IPS-NIHi7 (cell line): ENCODE measurements around the gene TRRAP.
A peak's percentile ranks its signal among the peaks of the same experiment; 100 is the strongest.
"Not testable (repeated sequence)": the region's sequence is repeated elsewhere in the genome, so short reads cannot be mapped to it uniquely, and the experiment has no call there.

Source experiments
- DNase-seq: peaks from one replicate; pipeline ENCODE4 v3.0.0; 2012; ENCODE audit warnings: mixed read lengths; ENCODE audit errors: extremely low spot score

TRRAP gene

GRCh38 chr7:98878365-98879197 is at the start of gene TRRAP:
Gene TRRAP (plus strand): TSS chr7:98878532. CDS start chr7:98881151, 2,619 bp downstream.
- DNase-seq, result peak; percentile 94

GRCh38 chr7:98830972-98831548 is 47.3 kb upstream of the TRRAP start:
- no peak for DNase-seq

- peak; percentile 58 for DNase-seq
Measured at GRCh38 chr7:98831641-98832221, 46.6 kb upstream of the TRRAP start.

GRCh38 chr7:98833022-98833421 is 45.3 kb upstream of the TRRAP start:
- no peak for DNase-seq

GRCh38 chr7:98834949-98835348 is 43.4 kb upstream of the TRRAP start:
- DNase-seq, result no peak

GRCh38 chr7:98836811-98837629 is 41.3 kb upstream of the TRRAP start:
- peak; percentile 86 for DNase-seq

GRCh38 chr7:98837630-98837972 is 40.7 kb upstream of the TRRAP start:
- DNase-seq, result no peak

- DNase-seq, result no peak
Measured at GRCh38 chr7:98840096-98840495, 38.2 kb upstream of the TRRAP start.

GRCh38 chr7:98840722-98841121 is 37.6 kb upstream of the TRRAP start:
- DNase-seq, result no peak

GRCh38 chr7:98841179-98841997 is 36.9 kb upstream of the TRRAP start:
- peak; percentile 79 for DNase-seq

GRCh38 chr7:98842552-98842951 is 35.8 kb upstream of the TRRAP start:
- not testable (repeated sequence) for DNase-seq

- DNase-seq, result no peak
Measured at GRCh38 chr7:98848918-98849317, 29.4 kb upstream of the TRRAP start.

GRCh38 chr7:98852826-98853225 is 25.5 kb upstream of the TRRAP start:
- DNase-seq, result no peak

GRCh38 chr7:98855610-98856422 is 22.5 kb upstream of the TRRAP start:
- no peak for DNase-seq

GRCh38 chr7:98860071-98860470 is 18.3 kb upstream of the TRRAP start:
- no peak for DNase-seq

GRCh38 chr7:98862203-98862602 is 16.1 kb upstream of the TRRAP start:
- DNase-seq, result no peak

GRCh38 chr7:98862716-98863420 is 15.5 kb upstream of the TRRAP start:
- no peak for DNase-seq

GRCh38 chr7:98863601-98864000 is 14.7 kb upstream of the TRRAP start:
- no peak for DNase-seq

- DNase-seq, result no peak
Measured at GRCh38 chr7:98864731-98865453, 13.4 kb upstream of the TRRAP start.
